H1 (cell line): Measurements from ENCODE around the gene CHCHD1. TPM values are rescaled to one million over a fixed set of nuclear protein-coding genes. Genes with fewer than 3 reads are reported as not detected.

Source experiments
- CTCF ChIA-PET: fragments of 300-600 bp; sonication (Branson Sonifier 250); formaldehyde crosslinking; loops from one replicate; lab custom pipeline; 2021; ENCODE audit not compliant: partially characterized antibody; lab: Charles Lee
- POLR2A ChIA-PET: fragments of 300-600 bp; sonication (Branson Sonifier 250); formaldehyde crosslinking; loops from one replicate; lab custom pipeline; 2021; ENCODE audit warnings: inconsistent platforms; ENCODE audit not compliant: partially characterized antibody; lab: Charles Lee
- DNase-seq, 2 experiments: peaks; one replicate each; pipeline versions ENCODE4 v3.0.0 to v3.0.0-alpha.2; 2010 to 2022; ENCODE audit warnings: low spot score in 2 of 2, low read depth in 1 of 2, mixed read lengths in 1 of 2
- FAIRE-seq: peaks from 2 replicates; lab custom pipeline; 2011; peaks lifted over from hg19 to GRCh38; lab: Jason Lieb, UNC
- H2AFZ ChIP-seq: 2 replicates; pipeline ENCODE4 v1.8.1; 2012; ENCODE audit warnings: low read length, inconsistent platforms
- H2AK5ac ChIP-seq: 2 replicates; pipeline ENCODE4 v1.6.1; 2013; ENCODE audit warnings: low read depth, low read length
- H2BK120ac ChIP-seq: replicated peaks from 2 replicates; pipeline ENCODE3; 2013; ENCODE audit warnings: low read depth, low read length, inconsistent platforms
- H2BK12ac ChIP-seq: 2 replicates; pipeline ENCODE4 v1.6.1; 2013; ENCODE audit warnings: low read depth, low read length
- H2BK15ac ChIP-seq: 2 replicates; pipeline ENCODE4 v1.6.1; 2013; ENCODE audit warnings: low read length
- H2BK20ac ChIP-seq: 2 replicates; pipeline ENCODE4 v1.6.1; 2013; ENCODE audit warnings: low read length
- H2BK5ac ChIP-seq: 2 replicates; pipeline ENCODE4 v1.6.1; 2013; ENCODE audit warnings: low read depth, low read length
- H3K14ac ChIP-seq: 2 replicates; pipeline ENCODE4 v1.6.1; 2013; ENCODE audit warnings: inconsistent platforms; ENCODE audit not compliant: insufficient read length
- H3K18ac ChIP-seq: 2 replicates; pipeline ENCODE4 v1.6.1; 2013; ENCODE audit warnings: low read length; ENCODE audit errors: extremely low read depth
- H3K23ac ChIP-seq: 2 replicates; pipeline ENCODE4 v1.6.1; 2013; ENCODE audit warnings: inconsistent platforms; ENCODE audit not compliant: insufficient read length
- H3K23me2 ChIP-seq: 2 replicates; pipeline ENCODE4 v1.6.1; 2013; ENCODE audit warnings: low read depth, low read length
- H3K27ac ChIP-seq: 2 replicates; pipeline ENCODE4 v1.6.1; 2011; ENCODE audit warnings: low read depth, low read length, inconsistent platforms
- H3K27me3 ChIP-seq, 4 experiments: replicated peaks in 1 of 4; 1 replicate in 1 of 4; 2 replicates in 3 of 4; pipeline versions ENCODE4 v1.6.1 to v1.8.1; 2011 to 2013; ENCODE audit warnings: low read length in 3 of 4, mild to moderate bottlenecking in 3 of 4, inconsistent platforms in 2 of 4, mixed read lengths in 2 of 4, moderate library complexity in 1 of 4; ENCODE audit not compliant: control insufficient read depth in 3 of 4, insufficient read depth in 3 of 4; ENCODE audit errors: extremely low read depth in 1 of 4
- H3K36me3 ChIP-seq, 4 experiments: 2 replicates each; pipeline versions ENCODE4 v1.6.1 to v1.8.1; 2011 to 2013; ENCODE audit warnings: mild to moderate bottlenecking in 4 of 4, low read length in 3 of 4, moderate library complexity in 2 of 4, control low read depth in 1 of 4, inconsistent platforms in 1 of 4; ENCODE audit not compliant: insufficient read depth in 4 of 4, control insufficient read depth in 2 of 4
- H3K4ac ChIP-seq: replicated peaks from 2 replicates; pipeline ENCODE3; 2013; ENCODE audit warnings: low read length, low read depth, mixed read lengths, inconsistent platforms; ENCODE audit not compliant: insufficient read length
- H3K4me1 ChIP-seq, 4 experiments: replicated peaks in 1 of 4; 1 replicate in 1 of 4; 2 replicates in 3 of 4; pipeline versions ENCODE4 v1.6.1 to v1.8.1; 2011 to 2013; ENCODE audit warnings: low read length in 3 of 4, inconsistent platforms in 2 of 4, mixed read lengths in 1 of 4; ENCODE audit not compliant: insufficient read depth in 4 of 4, control insufficient read depth in 3 of 4
- H3K4me2 ChIP-seq, 2 experiments: 2 replicates each; pipeline versions ENCODE4 v1.6.1 to v1.8.1; 2011 to 2013; ENCODE audit warnings: low read depth in 2 of 2, low read length in 2 of 2, control low read depth in 1 of 2, inconsistent platforms in 1 of 2, mild to moderate bottlenecking in 1 of 2; ENCODE audit not compliant: insufficient read depth in 1 of 2
- H3K4me3 ChIP-seq, 4 experiments: fragments of 200-600, 300-600 bp in 1 of 4; sonication (generic), shearing (Covaris generic), sonication (Bioruptor Twin) in 1 of 4; 2 replicates each; pipeline versions ENCODE4 v1.5.1 to v1.8.1; 2011 to 2016; ENCODE audit warnings: low read length in 4 of 4, low read depth in 3 of 4, control low read depth in 2 of 4, inconsistent platforms in 2 of 4, mild to moderate bottlenecking in 2 of 4, mixed read lengths in 1 of 4, moderate library complexity in 1 of 4; ENCODE audit not compliant: insufficient read depth in 2 of 4; ENCODE audit errors: extremely low read depth in 1 of 4
- H3K56ac ChIP-seq: replicated peaks from 2 replicates; pipeline ENCODE3; 2013; ENCODE audit warnings: low read depth, mild to moderate bottlenecking, mixed read lengths, low read length, inconsistent platforms; ENCODE audit not compliant: insufficient read length
- H3K79me1 ChIP-seq: 2 replicates; pipeline ENCODE4 v1.6.1; 2013; ENCODE audit warnings: low read depth, low read length, control low read depth
- H3K79me2 ChIP-seq, 2 experiments: 2 replicates each; pipeline versions ENCODE4 v1.6.1 to v1.8.1; 2012 to 2013; ENCODE audit warnings: low read length in 2 of 2, mild to moderate bottlenecking in 2 of 2, inconsistent platforms in 1 of 2; ENCODE audit not compliant: insufficient read depth in 2 of 2, control insufficient read depth in 1 of 2
- H3K9ac ChIP-seq, 4 experiments: replicated peaks in 1 of 4; 1 replicate in 1 of 4; 2 replicates in 3 of 4; pipeline versions ENCODE4 v1.6.1 to v1.8.1; 2011 to 2013; ENCODE audit warnings: low read depth in 3 of 4, low read length in 3 of 4, control low read depth in 2 of 4, mild to moderate bottlenecking in 2 of 4, moderate library complexity in 2 of 4, inconsistent platforms in 1 of 4; ENCODE audit errors: extremely low read depth in 1 of 4
- H3K9me3 ChIP-seq, 2 experiments: 2 replicates each; pipeline versions ENCODE4 v1.6.1 to v1.8.1; 2012 to 2013; ENCODE audit warnings: mild to moderate bottlenecking in 2 of 2, moderate library complexity in 2 of 2, control low read depth in 1 of 2, inconsistent platforms in 1 of 2, low read depth in 1 of 2, low read length in 1 of 2, mixed read lengths in 1 of 2; ENCODE audit not compliant: insufficient read depth in 2 of 2
- H4K20me1 ChIP-seq, 2 experiments: replicated peaks in 1 of 2; 2 replicates each; pipeline versions ENCODE3 to v1.8.1; 2011 to 2013; ENCODE audit warnings: inconsistent platforms in 2 of 2, low read length in 2 of 2, mild to moderate bottlenecking in 1 of 2; ENCODE audit not compliant: insufficient read depth in 2 of 2, control insufficient read depth in 1 of 2
- H4K5ac ChIP-seq: 2 replicates; pipeline ENCODE4 v1.6.1; 2013; ENCODE audit warnings: low read length, low read depth, mixed read lengths, inconsistent platforms; ENCODE audit not compliant: insufficient read length
- H4K8ac ChIP-seq: 2 replicates; pipeline ENCODE4 v1.8.0; 2013; ENCODE audit warnings: mild to moderate bottlenecking, moderate library complexity, low read length, inconsistent platforms; ENCODE audit not compliant: insufficient read depth; ENCODE audit errors: extremely low read depth
- H4K91ac ChIP-seq: replicated peaks from 2 replicates; pipeline ENCODE3; 2013; ENCODE audit warnings: low read length, mixed read lengths, inconsistent platforms; ENCODE audit not compliant: insufficient read length
- KDM5A ChIP-seq: fragments of 200-600 bp; IDR thresholded peaks from 2 replicates; pipeline ENCODE4 v1.7.1; 2012; ENCODE audit warnings: mild to moderate bottlenecking, low read length, inconsistent platforms, mixed read lengths
- RFX5 ChIP-seq: IDR thresholded peaks from 2 replicates; pipeline ENCODE4 v1.6.1; 2011; ENCODE audit warnings: low read depth, low read length, improper control_type of control experiment, borderline replicate concordance
- RNF2 ChIP-seq: fragments of 200-900, 300-1000 bp; sonication (generic); IDR thresholded peaks from 2 replicates; pipeline ENCODE4 v1.7.1; 2016; ENCODE audit warnings: borderline replicate concordance, low read depth, mild to moderate bottlenecking, antibody characterized with exemption, low read length; ENCODE audit not compliant: poor library complexity, severe bottlenecking; ENCODE audit errors: missing control alignments
- TBP ChIP-seq: IDR thresholded peaks from 2 replicates; pipeline ENCODE4 v1.6.1; 2011; ENCODE audit warnings: low read depth, low read length, improper control_type of control experiment
- WGBS, 2 experiments: shearing (Covaris generic) in 1 of 2; methylation state at CpG; one replicate each; pipeline versions ENCODE4 v1.1.6 to v1.1.7; 2013 to 2015; ENCODE audit warnings: low lambda C conversion rate in 2 of 2, mixed read lengths in 2 of 2, inconsistent platforms in 1 of 2, low coverage in 1 of 2, missing lambda C conversion rate in 1 of 2; ENCODE audit not compliant: insufficient replicate concordance in 2 of 2, insufficient coverage in 1 of 2, insufficient read length in 1 of 2; ENCODE audit errors: extremely low coverage in 1 of 2, missing lambda C conversion rate in 1 of 2; 5-methylcytosine and 5-hydroxymethylcytosine counted together
- polyA plus RNA-seq, 7 experiments: library from polyadenylated mRNA; depleted of rRNA in 3 of 7; stranded (reverse) in 5 of 7; unstranded in 2 of 7; fragments of >200 nt in 5 of 7; fragments of 200-250 nt in 2 of 7; gene quantifications; 1 replicate in 5 of 7; 2 replicates in 1 of 7; 4 replicates in 1 of 7; pipeline versions ENCODE4 v1.2.1 to v1.2.3, GENCODE V29; 2011 to 2013; ENCODE audit warnings: missing spikeins in 2 of 7, mixed read lengths in 2 of 7
- total RNA-seq: library from RNA; stranded (reverse); fragmentation: NEBNext Ultra II Directional; extraction: Animal tissue kit (Norgen Biotek cat#: 25700); gene quantifications from 2 replicates; pipeline ENCODE4 v1.2.1, GENCODE V29; 2021
- TF ChIP-seq, protein P1 (sequence below): IDR thresholded peaks from 2 replicates; pipeline ENCODE4 v1.6.1; 2011; ENCODE audit warnings: low read depth, mild to moderate bottlenecking, low read length; ENCODE audit not compliant: insufficient read depth
- TF ChIP-seq, protein P2 (sequence below), 3 experiments: IDR thresholded peaks; 1 replicate in 2 of 3; 2 replicates in 1 of 3; pipeline versions ENCODE4 v1.5.1 to v1.6.1; 2011; ENCODE audit warnings: low read length in 3 of 3, mild to moderate bottlenecking in 3 of 3, inconsistent platforms in 2 of 3, low read depth in 1 of 3, moderate library complexity in 1 of 3; ENCODE audit not compliant: insufficient read depth in 1 of 3; ENCODE audit errors: control extremely low read depth in 1 of 3

Gene CHCHD1
- total and polyA plus RNA-seq, 2 of the 8 experiments (the other 6 are each of a cell fraction or from before 2014, with no cell fraction given), result 44.9 to 58.1 TPM

DNA sequence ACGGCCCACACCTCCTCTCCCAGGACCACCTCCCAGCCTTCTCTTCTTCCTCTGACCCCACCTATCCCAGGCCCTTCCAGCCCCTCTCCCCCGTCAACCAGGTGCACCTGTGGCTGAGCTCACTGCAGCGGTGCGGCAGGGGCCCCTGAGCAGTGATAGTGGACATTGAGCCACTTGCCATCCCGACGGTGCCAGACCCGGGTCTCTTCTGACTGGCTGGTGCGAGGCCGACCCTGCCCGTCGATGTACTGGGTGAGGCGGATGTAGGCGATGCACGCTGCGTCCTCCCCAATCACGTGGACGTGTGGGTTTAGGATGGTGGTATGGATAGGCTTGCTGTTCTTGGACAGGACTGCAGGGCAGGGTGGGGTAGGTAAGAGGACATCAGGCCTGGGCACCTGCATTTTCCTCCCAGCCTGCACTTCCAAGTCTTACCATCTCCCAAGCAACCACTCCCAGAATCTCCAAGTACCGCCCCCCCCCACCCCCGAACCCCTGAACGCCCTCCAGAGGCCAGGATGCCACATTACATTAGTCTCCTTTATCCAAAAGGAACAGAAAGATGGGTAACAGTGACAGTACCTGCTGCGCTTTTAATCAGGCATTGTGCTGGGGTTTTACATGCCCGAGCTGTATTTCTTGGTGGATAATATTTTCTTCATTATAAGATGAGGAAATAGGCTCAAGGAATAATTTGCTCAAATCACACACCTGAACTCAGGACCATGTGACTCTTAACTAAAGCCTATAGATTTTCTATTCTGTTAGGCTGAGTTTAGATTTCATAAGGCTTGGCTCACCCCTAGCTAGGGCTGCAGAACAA is 33.3 kb downstream of the CHCHD1 start:
- Histone ChIP-seq H3K79me1 (no peaks in the 10 kb centered on the region), H4K91ac (no peak overlapping the region), H2BK12ac (no peak overlapping the region), H4K5ac (no peak overlapping the region), H3K23ac (no peak overlapping the region), H2BK120ac (no peak overlapping the region), H3K18ac (no peak overlapping the region), H2AK5ac (no peak overlapping the region), H3K56ac (no peak overlapping the region), H3K79me2 (no peaks in the 10 kb centered on the region), H3K9ac (no peak overlapping the region), H2BK5ac (no peak overlapping the region), H4K8ac (no peak overlapping the region; the same call in 1 of the 2 replicates), H3K9me3 (no peaks in the 10 kb centered on the region), H3K27ac (no peak overlapping the region), H2BK15ac (no peak overlapping the region), H2AFZ (no peak overlapping the region), H4K20me1 (peaks cover 0 to 4% of the 10 kb centered on the region in 2 experiments), H3K4me2 (no peak overlapping the region), H3K27me3 (no peaks in the 10 kb centered on the region; a peak in 1 of 7 replicates), H3K36me3 (peaks cover 0 to 19% (median 7%) of the 10 kb centered on the region in 4 experiments; a peak in 5 of 8 replicates), H3K4me1 (peaks cover 0 to 4% (median 2%) of the 10 kb centered on the region in 4 experiments; a peak in 4 of 7 replicates), H3K4me3 (no peak overlapping the region), H3K14ac (no peak overlapping the region), H2BK20ac (no peak overlapping the region), H3K4ac (no peak overlapping the region), H3K23me2 (no peaks in the 10 kb centered on the region; the same call in 1 of the 2 replicates)
- POLR2A ChIA-PET, result interaction anchor here (1.2 to 1.6 kb wide), 4 partner anchors 12 to 73 kb away, joined by 3 to 6 read pairs (median 4); no protein-coding TSS in a partner anchor
- CTCF ChIA-PET, result interaction anchor here (0.6 to 16.0 kb wide), 20 partner anchors 8 to 368 kb away, joined by 3 to 209 read pairs (median 4); a partner anchor contains a TSS
- FAIRE-seq, result no peak
- WGBS, 2 experiments, result 74% methylated on average over 22 of the region's 22 CpGs; no CpG with 5 or more reads in 1 of the 2 experiments
- peak in 1 of 2 experiments; percentile 58 for DNase-seq
- TF ChIP-seq RFX5 (no peak), KDM5A (no peak), TBP (no peak), RNF2 (no peak)
- TF ChIP-seq, protein P1, sequence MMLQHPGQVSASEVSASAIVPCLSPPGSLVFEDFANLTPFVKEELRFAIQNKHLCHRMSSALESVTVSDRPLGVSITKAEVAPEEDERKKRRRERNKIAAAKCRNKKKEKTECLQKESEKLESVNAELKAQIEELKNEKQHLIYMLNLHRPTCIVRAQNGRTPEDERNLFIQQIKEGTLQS, result no peak
- TF ChIP-seq, protein P2, sequence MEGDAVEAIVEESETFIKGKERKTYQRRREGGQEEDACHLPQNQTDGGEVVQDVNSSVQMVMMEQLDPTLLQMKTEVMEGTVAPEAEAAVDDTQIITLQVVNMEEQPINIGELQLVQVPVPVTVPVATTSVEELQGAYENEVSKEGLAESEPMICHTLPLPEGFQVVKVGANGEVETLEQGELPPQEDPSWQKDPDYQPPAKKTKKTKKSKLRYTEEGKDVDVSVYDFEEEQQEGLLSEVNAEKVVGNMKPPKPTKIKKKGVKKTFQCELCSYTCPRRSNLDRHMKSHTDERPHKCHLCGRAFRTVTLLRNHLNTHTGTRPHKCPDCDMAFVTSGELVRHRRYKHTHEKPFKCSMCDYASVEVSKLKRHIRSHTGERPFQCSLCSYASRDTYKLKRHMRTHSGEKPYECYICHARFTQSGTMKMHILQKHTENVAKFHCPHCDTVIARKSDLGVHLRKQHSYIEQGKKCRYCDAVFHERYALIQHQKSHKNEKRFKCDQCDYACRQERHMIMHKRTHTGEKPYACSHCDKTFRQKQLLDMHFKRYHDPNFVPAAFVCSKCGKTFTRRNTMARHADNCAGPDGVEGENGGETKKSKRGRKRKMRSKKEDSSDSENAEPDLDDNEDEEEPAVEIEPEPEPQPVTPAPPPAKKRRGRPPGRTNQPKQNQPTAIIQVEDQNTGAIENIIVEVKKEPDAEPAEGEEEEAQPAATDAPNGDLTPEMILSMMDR (IDR thresholded peaks at IDR 0.05; ENCODE audit: control extremely low read depth in 1 of 3, insufficient read depth in 1 of 3, low read depth in 1 of 3, low read length in 3 of 3), result peak; percentile 37 to 64 (median 43)
